GM18519 (cell line): ENCODE measurements around the gene SRA1.

ENCODE experiments used
- ATAC-seq: cut with Tn5 transposase; IDR thresholded peaks from one replicate; pipeline ENCODE4 v1.9.1; 2021; ENCODE audit warnings: mild to moderate bottlenecking, moderate library complexity; ENCODE audit not compliant: unreplicated experiment, low FRiP score

Gene SRA1

GRCh38 chr5:140551872-140552271 lies 5.4 kb downstream of the SRA1 start:
- ATAC-seq, result no peak

- no peak for ATAC-seq
These were observed 6.9 kb downstream of the SRA1 start for GRCh38 chr5:140550147-140551079.

GRCh38 chr5:140549237-140550144 lies 7.8 kb downstream of the SRA1 start:
- no peak for ATAC-seq

- ATAC-seq, result no peak
These were observed 8.5 kb downstream of the SRA1 start for GRCh38 chr5:140548791-140549190.

GRCh38 chr5:140548300-140548688 lies 9.0 kb downstream of the SRA1 start:
- no peak for ATAC-seq

GRCh38 chr5:140547508-140548299 lies 9.6 kb downstream of the SRA1 start, which contains the start of gene EIF4EBP3:
Gene EIF4EBP3, plus strand, starts transcription at chr5:140547662. Its CDS starts 76 bp downstream, at chr5:140547738.
- ATAC-seq, result peak; percentile 97

GRCh38 chr5:140546851-140547507 lies 10.3 kb downstream of the SRA1 start:
- no peak for ATAC-seq

GRCh38 chr5:140545606-140546005 lies 11.7 kb downstream of the SRA1 start:
- ATAC-seq, result no peak

- no peak for ATAC-seq
These were observed 12.3 kb downstream of the SRA1 start for GRCh38 chr5:140544986-140545385.

- no peak for ATAC-seq
These were observed 14.3 kb downstream of the SRA1 start for GRCh38 chr5:140542972-140543371.

GRCh38 chr5:140540227-140540626 lies 17.0 kb downstream of the SRA1 start:
- ATAC-seq, result no peak

- no peak for ATAC-seq
These were observed 33.3 kb downstream of the SRA1 start for GRCh38 chr5:140524003-140524402.

- no peak for ATAC-seq
These were observed 44.1 kb downstream of the SRA1 start for GRCh38 chr5:140513124-140513523.

- no peak for ATAC-seq
These were observed 47.4 kb downstream of the SRA1 start for GRCh38 chr5:140509898-140510297.

GRCh38 chr5:140502834-140503233 lies 54.4 kb downstream of the SRA1 start:
- no peak for ATAC-seq
